ENCODE measurements around the gene TPCN2.
A peak's percentile ranks its signal among the peaks of the same experiment; 100 is the strongest.

TPCN2 gene

DNA sequence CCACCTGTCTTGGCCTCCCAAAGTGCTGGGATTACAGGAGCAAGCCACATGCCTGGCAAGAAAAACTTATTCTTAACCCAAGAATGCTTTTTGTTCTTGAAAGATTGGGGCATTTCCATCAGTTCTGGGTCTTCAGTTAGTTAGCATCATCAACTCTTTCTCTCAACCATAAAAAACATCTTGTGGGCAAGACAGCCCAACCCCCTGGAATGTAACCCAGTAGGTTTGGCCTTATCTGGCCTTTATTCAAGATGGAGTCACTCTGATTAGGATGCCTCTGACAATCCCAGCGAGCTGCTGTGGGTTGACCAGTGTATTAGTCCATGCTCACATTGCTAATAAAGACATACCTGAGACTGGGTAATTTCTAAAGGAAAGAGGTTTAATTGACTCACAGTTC, 9.2 kb upstream of the TPCN2 start:
- H3K27ac ChIP-seq (ENCODE audit: low read depth, low read length): no peak overlapping the region
- H3K27me3 ChIP-seq (ENCODE audit: control insufficient read depth in 1 of 2, insufficient read depth in 2 of 2, low read length in 2 of 2): peaks cover 0 to 3% of the 10 kb centered on the region in 2 donors
- H3K9me3 ChIP-seq (ENCODE audit: control insufficient read depth in 1 of 2, low read length in 2 of 2): no peaks in the 10 kb centered on the region
- no peaks in the 10 kb centered on the region for H3K36me3 ChIP-seq (ENCODE audit: control insufficient read depth in 1 of 2, insufficient read depth in 2 of 2, low read length in 2 of 2)
- H3K4me1 ChIP-seq (ENCODE audit: control insufficient read depth in 1 of 2, insufficient read depth in 2 of 2, low read length in 2 of 2): no peaks in the 10 kb centered on the region
- no peak overlapping the region for H3K4me3 ChIP-seq (ENCODE audit: low read depth in 1 of 2, low read length in 2 of 2)
- H3K9ac ChIP-seq (ENCODE audit: low read depth in 1 of 2, low read length in 2 of 2): no peak overlapping the region

DNA sequence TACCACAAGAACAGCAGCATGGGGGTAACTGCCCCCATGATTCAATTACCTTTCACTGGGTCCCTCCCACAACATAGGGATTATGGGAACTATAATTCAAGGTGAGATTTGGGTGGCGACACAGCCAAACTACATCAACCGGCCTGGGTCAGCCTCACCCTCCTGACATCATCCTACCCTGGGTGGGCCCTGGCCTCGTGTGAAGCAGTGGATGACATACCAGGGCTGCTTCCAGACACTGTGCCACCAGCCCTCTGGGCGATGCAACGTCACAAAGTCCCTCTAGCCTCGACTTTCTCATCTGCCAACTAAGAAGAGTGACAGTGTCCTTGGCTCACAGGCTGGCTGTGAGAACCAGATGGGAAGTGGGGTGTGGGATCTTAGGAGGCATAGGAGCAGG, 8.7 kb upstream of the TPCN2 start:
- Histone ChIP-seq H3K9me3 (ENCODE audit: control insufficient read depth in 1 of 2, low read length in 2 of 2) (no peaks in the 10 kb centered on the region), H3K36me3 (ENCODE audit: control insufficient read depth in 1 of 2, insufficient read depth in 2 of 2, low read length in 2 of 2) (no peaks in the 10 kb centered on the region), H3K9ac (ENCODE audit: low read depth in 1 of 2, low read length in 2 of 2) (no peak overlapping the region), H3K27me3 (ENCODE audit: control insufficient read depth in 1 of 2, insufficient read depth in 2 of 2, low read length in 2 of 2) (peaks cover 0 to 3% of the 10 kb centered on the region in 2 donors), H3K4me1 (ENCODE audit: control insufficient read depth in 1 of 2, insufficient read depth in 2 of 2, low read length in 2 of 2) (no peaks in the 10 kb centered on the region), H3K27ac (ENCODE audit: low read depth, low read length) (no peak overlapping the region), H3K4me3 (ENCODE audit: low read depth in 1 of 2, low read length in 2 of 2) (no peak overlapping the region)

DNA sequence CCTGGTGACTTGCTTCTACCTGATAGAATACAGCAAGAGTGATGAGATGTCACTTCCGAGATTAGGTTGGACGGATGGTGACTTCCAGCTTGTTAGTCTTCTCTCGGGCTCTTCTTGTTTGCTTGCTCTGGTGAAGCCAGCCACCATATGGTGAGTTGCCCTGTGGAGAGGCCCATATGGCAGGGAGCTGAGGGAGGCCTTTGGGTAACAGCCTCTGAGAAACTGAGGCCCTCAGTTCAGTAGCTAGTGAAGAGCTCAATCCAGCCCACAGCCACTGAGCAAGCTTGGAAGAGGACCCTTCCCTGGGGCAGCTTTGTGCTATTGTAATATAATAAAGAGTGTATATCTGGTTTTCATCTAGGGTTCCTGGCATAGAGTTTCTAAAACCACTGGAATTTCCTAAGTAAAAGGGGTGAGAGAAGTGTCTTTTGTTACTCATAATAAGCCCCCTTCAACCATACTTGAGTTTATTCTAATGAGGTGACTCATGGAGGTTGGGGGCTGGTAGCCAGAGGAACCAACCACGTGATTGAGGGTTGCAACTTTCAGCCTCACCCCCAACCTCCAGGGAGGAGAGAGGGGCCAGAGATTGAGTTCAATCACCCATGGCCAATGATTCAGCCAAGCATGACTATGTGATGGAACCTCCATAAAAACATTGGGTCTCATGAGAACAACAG, 8.0 kb upstream of the TPCN2 start:
- H3K9me3 ChIP-seq (ENCODE audit: control insufficient read depth in 1 of 2, low read length in 2 of 2): no peaks in the 10 kb centered on the region
- no peak overlapping the region for H3K9ac ChIP-seq (ENCODE audit: low read depth in 1 of 2, low read length in 2 of 2)
- no peak overlapping the region for H3K4me3 ChIP-seq (ENCODE audit: low read depth in 1 of 2, low read length in 2 of 2)
- peaks cover 0 to 3% of the 10 kb centered on the region in 2 donors for H3K27me3 ChIP-seq (ENCODE audit: control insufficient read depth in 1 of 2, insufficient read depth in 2 of 2, low read length in 2 of 2)
- no peaks in the 10 kb centered on the region for H3K36me3 ChIP-seq (ENCODE audit: control insufficient read depth in 1 of 2, insufficient read depth in 2 of 2, low read length in 2 of 2)
- H3K4me1 ChIP-seq (ENCODE audit: control insufficient read depth in 1 of 2, insufficient read depth in 2 of 2, low read length in 2 of 2): no peaks in the 10 kb centered on the region
- H3K27ac ChIP-seq (ENCODE audit: low read depth, low read length): no peak overlapping the region

DNA sequence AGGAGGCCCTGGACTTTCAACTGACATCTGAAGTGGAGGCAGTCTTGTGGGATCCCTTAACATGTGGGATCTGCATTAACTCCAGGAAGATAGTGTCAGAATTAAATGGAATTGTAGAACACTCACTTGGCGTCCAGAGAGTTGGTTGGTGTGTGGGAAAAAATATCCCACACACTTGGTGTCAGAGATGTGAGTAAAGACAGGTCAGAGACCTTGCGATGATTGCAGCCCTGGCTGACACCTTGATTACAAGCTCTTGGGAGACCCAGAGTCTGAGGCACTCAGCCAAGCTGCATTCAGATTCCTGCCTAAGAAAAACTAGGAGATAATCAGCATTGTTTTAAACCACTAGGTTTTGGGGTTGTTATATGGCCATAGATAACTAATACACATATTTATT, 7.2 kb upstream of the TPCN2 start:
- Histone ChIP-seq H3K36me3 (ENCODE audit: control insufficient read depth in 1 of 2, insufficient read depth in 2 of 2, low read length in 2 of 2) (no peaks in the 10 kb centered on the region), H3K9me3 (ENCODE audit: control insufficient read depth in 1 of 2, low read length in 2 of 2) (no peaks in the 10 kb centered on the region), H3K9ac (ENCODE audit: low read depth in 1 of 2, low read length in 2 of 2) (no peak overlapping the region), H3K27ac (ENCODE audit: low read depth, low read length) (no peak overlapping the region), H3K4me3 (ENCODE audit: low read depth in 1 of 2, low read length in 2 of 2) (no peak overlapping the region), H3K27me3 (ENCODE audit: control insufficient read depth in 1 of 2, insufficient read depth in 2 of 2, low read length in 2 of 2) (peaks cover 0 to 3% of the 10 kb centered on the region in 2 donors), H3K4me1 (ENCODE audit: control insufficient read depth in 1 of 2, insufficient read depth in 2 of 2, low read length in 2 of 2) (no peaks in the 10 kb centered on the region)

DNA sequence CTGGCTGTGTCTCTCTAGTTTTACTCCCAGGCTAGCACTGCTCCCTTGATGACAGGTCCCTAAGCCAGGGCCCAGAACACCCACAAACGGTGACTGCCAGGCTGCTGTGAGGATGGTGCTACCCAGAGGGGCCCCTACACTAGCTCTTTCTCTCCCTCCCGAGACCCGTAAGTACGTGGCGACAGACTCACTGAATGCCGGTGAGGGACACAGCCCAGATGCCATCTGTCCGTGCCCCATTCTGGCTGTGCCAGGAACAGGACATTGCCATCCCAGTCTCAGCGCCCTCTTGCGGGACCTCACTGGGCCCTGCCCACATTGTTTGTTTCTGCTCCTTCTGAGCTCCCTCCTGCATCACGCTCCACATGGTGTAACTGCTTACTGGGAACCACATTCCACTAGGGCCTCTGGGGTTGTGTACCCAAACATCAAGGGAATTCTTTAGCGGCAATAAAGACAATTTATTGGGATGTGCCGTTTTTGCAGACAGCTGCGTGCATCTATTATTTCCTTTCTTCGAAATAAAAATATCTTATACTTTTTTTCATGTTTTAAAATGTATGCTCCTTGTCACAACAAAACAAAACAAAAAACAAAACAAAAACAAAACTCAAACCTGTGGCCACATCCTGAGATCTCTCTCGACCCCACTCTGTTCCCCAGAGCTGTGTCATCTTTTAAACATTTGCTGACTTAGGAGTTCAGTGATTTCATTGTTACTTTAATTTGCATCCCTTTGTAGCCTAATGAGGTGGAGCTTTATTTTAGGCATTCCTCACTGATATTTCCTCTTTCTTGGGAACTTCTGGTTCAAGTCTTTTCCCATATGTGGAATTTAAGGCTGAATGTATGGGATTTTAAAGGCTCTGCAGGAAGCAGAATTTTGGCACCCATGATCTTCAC, 4.4 kb upstream of the TPCN2 start:
- Histone ChIP-seq H3K36me3 (ENCODE audit: control insufficient read depth in 1 of 2, insufficient read depth in 2 of 2, low read length in 2 of 2) (no peaks in the 10 kb centered on the region), H3K9ac (ENCODE audit: low read depth in 1 of 2, low read length in 2 of 2) (no peak overlapping the region), H3K9me3 (ENCODE audit: control insufficient read depth in 1 of 2, low read length in 2 of 2) (no peaks in the 10 kb centered on the region), H3K4me3 (ENCODE audit: low read depth in 1 of 2, low read length in 2 of 2) (no peak overlapping the region), H3K4me1 (ENCODE audit: control insufficient read depth in 1 of 2, insufficient read depth in 2 of 2, low read length in 2 of 2) (peaks cover 7% of the 10 kb centered on the region in 2 donors), H3K27me3 (ENCODE audit: control insufficient read depth in 1 of 2, insufficient read depth in 2 of 2, low read length in 2 of 2) (peaks cover 0 to 3% of the 10 kb centered on the region in 2 donors), H3K27ac (ENCODE audit: low read depth, low read length) (no peak overlapping the region)

DNA sequence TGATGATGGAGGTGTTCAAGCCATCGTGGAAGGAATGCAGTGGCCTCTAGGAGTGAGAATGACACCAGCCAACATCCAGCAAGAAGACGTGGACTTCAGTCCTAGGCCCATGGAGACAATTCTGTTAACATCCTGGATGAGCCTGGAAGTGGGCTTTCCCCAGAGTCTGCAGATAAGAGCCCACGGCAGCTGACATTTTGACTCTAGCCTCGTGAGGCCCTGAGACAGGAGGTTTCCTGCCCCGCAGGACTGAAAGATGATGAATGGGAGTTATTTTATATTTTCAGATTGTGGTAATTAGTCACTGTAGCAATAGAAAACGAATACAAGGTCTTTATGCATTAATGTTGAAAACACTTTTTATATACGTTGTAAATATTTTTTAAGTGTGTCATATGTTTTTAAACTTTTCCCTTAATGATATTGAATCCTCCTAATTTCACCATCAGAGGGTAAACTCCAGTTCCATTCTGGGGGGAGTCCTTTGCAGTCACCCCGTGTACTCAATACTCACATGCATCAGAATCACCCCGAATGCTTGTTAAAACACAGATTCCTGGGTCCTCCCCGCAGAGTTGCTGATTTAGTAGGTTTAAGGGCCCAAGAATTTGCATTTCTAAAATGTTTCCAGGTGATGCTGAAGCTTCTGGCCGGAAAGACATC, 570 bp upstream of the TPCN2 start:
- peak overlapping the region in 1 of 2 donors; percentile 38 for H3K9ac ChIP-seq (ENCODE audit: low read depth in 1 of 2, low read length in 2 of 2)
- H3K27me3 ChIP-seq (ENCODE audit: control insufficient read depth in 1 of 2, insufficient read depth in 2 of 2, low read length in 2 of 2): no peaks in the 10 kb centered on the region
- H3K27ac ChIP-seq (ENCODE audit: low read depth, low read length): no peak overlapping the region
- no peaks in the 10 kb centered on the region for H3K9me3 ChIP-seq (ENCODE audit: control insufficient read depth in 1 of 2, low read length in 2 of 2)
- no peaks in the 10 kb centered on the region for H3K36me3 ChIP-seq (ENCODE audit: control insufficient read depth in 1 of 2, insufficient read depth in 2 of 2, low read length in 2 of 2)
- peaks cover 22 to 27% of the 10 kb centered on the region in 2 donors for H3K4me1 ChIP-seq (ENCODE audit: control insufficient read depth in 1 of 2, insufficient read depth in 2 of 2, low read length in 2 of 2)
- peak overlapping the region; percentile 57 to 81 for H3K4me3 ChIP-seq (ENCODE audit: low read depth in 1 of 2, low read length in 2 of 2)

DNA sequence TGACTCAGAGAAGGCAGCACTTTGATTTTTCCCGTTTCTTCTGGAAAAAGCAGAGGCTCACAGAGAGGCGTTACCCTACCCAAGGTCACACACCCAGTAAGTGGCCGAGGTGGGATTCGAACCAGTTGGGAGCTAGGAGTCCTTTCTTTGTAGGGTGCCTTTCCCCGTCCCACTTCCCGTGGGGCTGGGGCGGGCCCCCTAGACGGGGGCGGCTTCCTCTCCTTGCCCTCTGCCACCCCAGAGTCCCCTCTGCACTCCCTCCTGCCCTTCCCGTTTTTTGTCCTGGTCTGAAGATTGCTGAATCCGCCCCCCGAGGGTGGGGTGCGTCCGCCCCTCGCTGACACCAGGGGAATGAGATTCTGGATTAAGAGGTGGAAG, 747 bp downstream of the TPCN2 start:
- peaks cover 4 to 9% of the 10 kb centered on the region in 2 donors for H3K36me3 ChIP-seq (ENCODE audit: control insufficient read depth in 1 of 2, insufficient read depth in 2 of 2, low read length in 2 of 2)
- H3K4me3 ChIP-seq (ENCODE audit: low read depth in 1 of 2, low read length in 2 of 2): peak overlapping the region; percentile 81 to 87
- peaks cover 25 to 28% of the 10 kb centered on the region in 2 donors for H3K4me1 ChIP-seq (ENCODE audit: control insufficient read depth in 1 of 2, insufficient read depth in 2 of 2, low read length in 2 of 2)
- H3K9ac ChIP-seq (ENCODE audit: low read depth in 1 of 2, low read length in 2 of 2): peak overlapping the region; percentile 91 to 95
- H3K27me3 ChIP-seq (ENCODE audit: control insufficient read depth in 1 of 2, insufficient read depth in 2 of 2, low read length in 2 of 2): no peaks in the 10 kb centered on the region
- peak overlapping the region; percentile 78 for H3K27ac ChIP-seq (ENCODE audit: low read depth, low read length)
- no peaks in the 10 kb centered on the region for H3K9me3 ChIP-seq (ENCODE audit: control insufficient read depth in 1 of 2, low read length in 2 of 2)

DNA sequence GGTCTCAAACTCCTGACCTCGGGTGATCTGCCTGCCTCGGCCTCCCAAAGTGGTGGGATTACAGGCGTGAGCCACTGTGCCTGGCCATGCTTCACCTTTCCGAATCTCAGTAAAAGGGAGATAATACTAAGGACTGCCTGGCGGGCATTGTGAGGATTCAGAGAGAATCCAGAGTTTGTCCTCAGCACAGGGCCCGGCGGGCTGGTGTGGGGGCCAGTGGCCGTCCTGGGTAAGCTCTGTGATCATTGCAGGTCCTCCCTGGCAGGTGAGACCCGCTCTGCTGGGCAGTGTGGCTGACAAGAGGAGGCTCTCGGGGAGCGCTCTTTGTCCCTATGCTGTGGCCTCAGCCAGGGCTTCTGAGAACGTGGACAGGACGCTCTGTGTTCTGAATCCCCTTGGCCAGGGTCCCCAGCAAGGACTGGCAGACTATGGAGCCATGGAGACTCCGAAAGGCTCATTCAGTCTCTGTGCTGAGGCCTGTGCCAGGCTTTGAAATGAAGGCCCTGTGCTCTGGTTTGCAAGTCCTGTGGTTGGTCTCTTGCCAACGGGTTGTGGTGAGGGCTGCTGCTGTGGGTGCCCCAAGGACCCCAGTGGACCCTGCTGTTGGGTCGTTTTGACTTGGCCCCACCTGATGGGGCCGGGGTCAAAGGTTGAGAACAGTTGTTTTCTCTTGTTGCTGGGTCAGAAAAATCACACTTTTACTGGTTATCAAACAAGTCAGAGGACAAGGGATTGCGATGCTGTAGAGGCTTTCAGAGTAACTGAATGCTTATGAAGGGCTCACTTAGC, 2.1 kb downstream of the TPCN2 start:
- Histone ChIP-seq H3K9me3 (ENCODE audit: control insufficient read depth in 1 of 2, low read length in 2 of 2) (no peaks in the 10 kb centered on the region), H3K9ac (ENCODE audit: low read depth in 1 of 2, low read length in 2 of 2) (peak overlapping the region in 1 of 2 donors; percentile 33), H3K27me3 (ENCODE audit: control insufficient read depth in 1 of 2, insufficient read depth in 2 of 2, low read length in 2 of 2) (no peaks in the 10 kb centered on the region), H3K27ac (ENCODE audit: low read depth, low read length) (peak overlapping the region; percentile 10), H3K36me3 (ENCODE audit: control insufficient read depth in 1 of 2, insufficient read depth in 2 of 2, low read length in 2 of 2) (peaks cover 5 to 20% of the 10 kb centered on the region in 2 donors), H3K4me3 (ENCODE audit: low read depth in 1 of 2, low read length in 2 of 2) (no peak overlapping the region), H3K4me1 (ENCODE audit: control insufficient read depth in 1 of 2, insufficient read depth in 2 of 2, low read length in 2 of 2) (peaks cover 37 to 41% of the 10 kb centered on the region in 2 donors)

DNA sequence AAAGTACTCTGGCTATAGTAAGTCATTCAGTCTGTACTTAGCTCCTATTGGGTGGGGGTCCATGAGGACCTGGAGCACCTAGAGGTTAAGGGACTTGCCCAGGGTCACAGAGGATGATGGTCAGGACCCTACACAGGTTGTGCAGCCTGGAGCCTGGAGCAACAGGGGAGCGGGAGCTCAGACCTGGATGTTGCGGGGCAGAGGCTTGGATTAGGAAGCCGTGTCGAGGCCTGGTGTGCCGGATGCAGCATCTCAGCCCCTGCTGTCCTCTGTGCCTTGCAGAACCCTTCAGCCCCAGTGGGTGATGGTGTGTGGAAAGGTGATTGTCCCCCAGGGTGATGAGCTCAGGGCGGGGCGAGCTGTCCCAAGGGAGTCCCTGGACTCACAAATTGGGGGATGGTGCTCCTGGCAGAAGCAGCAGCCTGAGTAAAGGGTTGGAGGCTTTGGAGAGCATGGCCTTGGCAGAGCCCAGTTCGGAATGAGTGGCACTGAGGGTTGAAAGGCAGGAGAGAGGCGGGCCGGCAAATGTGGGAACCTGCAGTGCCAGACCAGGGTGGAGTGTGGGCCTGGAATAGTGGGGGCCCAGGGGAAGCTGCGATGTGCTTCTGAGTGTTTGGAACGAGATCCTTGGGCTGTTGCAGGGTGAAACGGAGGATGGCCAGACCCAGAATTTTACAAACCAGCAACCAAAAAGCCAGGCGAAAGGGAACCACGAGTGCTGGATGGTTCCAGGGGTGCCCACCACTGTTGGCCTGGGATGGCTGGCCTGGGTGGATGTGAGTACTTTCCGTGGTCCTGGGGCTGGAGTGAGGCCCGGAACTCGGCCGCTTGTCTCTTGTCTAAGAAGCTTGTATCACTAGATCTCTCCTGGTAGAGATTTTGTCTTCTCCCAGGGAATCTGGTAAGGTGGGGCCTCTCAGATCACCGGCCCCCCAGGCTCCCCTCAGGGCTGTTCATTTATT, 2.9 kb downstream of the TPCN2 start:
- H3K36me3 ChIP-seq (ENCODE audit: control insufficient read depth in 1 of 2, insufficient read depth in 2 of 2, low read length in 2 of 2): peaks cover 5 to 23% of the 10 kb centered on the region in 2 donors
- H3K4me1 ChIP-seq (ENCODE audit: control insufficient read depth in 1 of 2, insufficient read depth in 2 of 2, low read length in 2 of 2): peaks cover 41 to 46% of the 10 kb centered on the region in 2 donors
- no peaks in the 10 kb centered on the region for H3K9me3 ChIP-seq (ENCODE audit: control insufficient read depth in 1 of 2, low read length in 2 of 2)
- no peak overlapping the region for H3K27ac ChIP-seq (ENCODE audit: low read depth, low read length)
- no peak overlapping the region for H3K4me3 ChIP-seq (ENCODE audit: low read depth in 1 of 2, low read length in 2 of 2)
- peak overlapping the region in 1 of 2 donors; percentile 33 for H3K9ac ChIP-seq (ENCODE audit: low read depth in 1 of 2, low read length in 2 of 2)
- H3K27me3 ChIP-seq (ENCODE audit: control insufficient read depth in 1 of 2, insufficient read depth in 2 of 2, low read length in 2 of 2): no peaks in the 10 kb centered on the region

All from duodenal mucosa (tissue), 2 donors.